K562 (cell line): Measurements from ENCODE around the gene POU2AF3.

Source experiments
- HCFC1 ChIP-seq: IDR thresholded peaks from 2 replicates; pipeline ENCODE4 v1.6.1; 2012; ENCODE audit warnings: low read depth, low read length, improper control_type of control experiment
- POLR2AphosphoS5 ChIP-seq: IDR thresholded peaks from 2 replicates; pipeline ENCODE4 v1.6.1; 2011; ENCODE audit warnings: mild to moderate bottlenecking, low read depth, low read length, moderate library complexity; ENCODE audit not compliant: control insufficient read depth, insufficient read depth

DNA sequence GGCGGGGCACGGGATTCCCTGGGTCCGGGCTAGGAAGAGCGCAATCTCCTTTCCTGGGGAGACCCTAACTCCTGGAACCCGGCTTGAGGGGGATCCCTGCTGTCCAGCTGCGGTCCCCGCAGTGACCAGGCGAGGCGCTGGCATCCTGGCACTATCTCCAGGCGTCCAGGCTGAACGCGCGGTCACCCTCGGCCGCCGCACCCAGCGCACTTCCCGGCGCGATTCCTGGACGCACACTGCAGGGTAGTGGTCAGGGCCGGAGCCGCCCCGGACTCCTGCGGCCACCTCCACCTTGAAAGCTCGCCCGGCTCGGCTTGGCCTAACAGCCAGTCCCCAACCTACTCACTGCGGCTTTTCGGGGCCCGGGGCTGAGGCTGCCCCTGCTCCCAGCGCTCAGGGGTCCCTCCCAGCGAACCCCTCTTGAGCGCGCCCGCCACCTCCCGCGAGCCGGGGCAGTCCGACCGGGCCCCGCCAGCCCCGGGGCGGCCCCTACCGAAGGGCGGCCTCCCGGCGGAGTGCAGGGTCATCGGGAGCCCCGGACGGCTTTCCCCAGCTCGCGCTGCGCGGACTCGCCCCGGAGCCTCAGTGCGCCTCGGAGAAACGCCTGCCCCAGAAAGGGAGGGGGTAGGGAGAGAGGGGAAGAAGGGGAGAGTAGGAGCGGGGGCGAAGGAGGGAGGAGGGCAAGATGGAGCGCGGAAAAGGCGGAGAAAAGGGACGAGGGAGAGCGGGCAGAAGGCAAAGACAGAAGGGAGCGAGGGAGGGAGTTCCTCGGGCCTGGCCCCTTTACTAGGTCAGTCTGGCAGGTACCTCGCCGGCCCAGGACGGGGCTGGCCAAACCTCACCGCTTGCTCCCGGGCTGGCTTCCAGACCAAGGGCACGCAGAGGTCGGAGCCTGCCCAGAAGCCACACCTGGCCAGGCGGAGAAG, 1.0 kb downstream of the POU2AF3 start:
- TF ChIP-seq HCFC1 (no peak), POLR2AphosphoS5 (no peak)
